Left ventricle myocardium inferior (tissue), 1 donor: Measurements from ENCODE around the gene FUT6. TPM values are rescaled to one million over a fixed set of nuclear protein-coding genes. Genes with fewer than 3 reads are reported as not detected.

Experiments used
- DNase-seq: peaks from one replicate; pipeline ENCODE4 v3.0.0-alpha.2; 2020
- H3K27ac ChIP-seq: fragments of 200-600 bp; replicated peaks from 2 replicates; pipeline ENCODE4 v1.8.0; 2021
- H3K27me3 ChIP-seq: fragments of 200-600 bp; 2 replicates; pipeline ENCODE4 v1.8.0; 2021; ENCODE audit warnings: low read depth
- H3K36me3 ChIP-seq: fragments of 200-600 bp; 2 replicates; pipeline ENCODE4 v1.8.0; 2021
- H3K4me1 ChIP-seq: fragments of 200-600 bp; 2 replicates; pipeline ENCODE4 v1.8.0; 2021
- H3K4me3 ChIP-seq: fragments of 200-600 bp; 2 replicates; pipeline ENCODE4 v1.8.0; 2021; ENCODE audit warnings: mild to moderate bottlenecking, moderate library complexity
- H3K9me3 ChIP-seq: fragments of 200-600 bp; replicated peaks from 2 replicates; pipeline ENCODE4 v1.8.0; 2021
- intact Hi-C: fragments of 100-400 bp; cut with micrococcal nuclease; formaldehyde crosslinking; loops from one replicate; pipeline ENCODE4 v1.11.0; 2022
- total RNA-seq: library from RNA; stranded (reverse); fragmentation: NEBNext Ultra II Directional; extraction: Animal tissue kit (Norgen Biotek cat#: 25700); gene quantifications from one replicate; pipeline ENCODE4 v1.2.1, GENCODE V29; 2021
- TF ChIP-seq, protein P1 (sequence below): fragments of 200-600 bp; IDR thresholded peaks from 2 replicates; pipeline ENCODE4 v1.8.0; 2021; ENCODE audit warnings: antibody characterized with exemption, mild to moderate bottlenecking, borderline replicate concordance
- donor health status: DM: no; HTN: yes; CAD: no; lungs with severe emphysema.

FUT6 gene
- total RNA-seq, 1 donor from 2014 or later, result not detected

DNA sequence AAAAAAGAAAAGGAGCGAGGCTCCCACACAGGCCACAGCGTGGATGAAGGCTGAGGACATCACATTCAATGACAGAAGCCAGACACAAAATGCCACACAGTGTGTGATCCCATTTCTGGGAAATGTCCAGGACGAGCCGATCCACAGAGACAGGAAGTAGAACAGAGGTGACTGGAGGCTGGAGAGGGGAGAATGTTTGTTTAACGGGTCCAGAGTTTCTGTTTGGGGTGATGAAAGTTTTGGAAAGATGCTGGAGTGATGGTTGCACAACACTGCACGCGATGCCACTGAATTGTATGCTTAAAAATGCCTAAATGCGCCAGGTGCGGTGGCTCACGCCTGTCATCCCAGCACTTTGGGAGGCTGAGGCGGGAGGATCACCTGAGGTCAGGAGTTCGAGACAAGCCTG, 31.5 kb upstream of the FUT6 start:
- TF ChIP-seq, protein P1, sequence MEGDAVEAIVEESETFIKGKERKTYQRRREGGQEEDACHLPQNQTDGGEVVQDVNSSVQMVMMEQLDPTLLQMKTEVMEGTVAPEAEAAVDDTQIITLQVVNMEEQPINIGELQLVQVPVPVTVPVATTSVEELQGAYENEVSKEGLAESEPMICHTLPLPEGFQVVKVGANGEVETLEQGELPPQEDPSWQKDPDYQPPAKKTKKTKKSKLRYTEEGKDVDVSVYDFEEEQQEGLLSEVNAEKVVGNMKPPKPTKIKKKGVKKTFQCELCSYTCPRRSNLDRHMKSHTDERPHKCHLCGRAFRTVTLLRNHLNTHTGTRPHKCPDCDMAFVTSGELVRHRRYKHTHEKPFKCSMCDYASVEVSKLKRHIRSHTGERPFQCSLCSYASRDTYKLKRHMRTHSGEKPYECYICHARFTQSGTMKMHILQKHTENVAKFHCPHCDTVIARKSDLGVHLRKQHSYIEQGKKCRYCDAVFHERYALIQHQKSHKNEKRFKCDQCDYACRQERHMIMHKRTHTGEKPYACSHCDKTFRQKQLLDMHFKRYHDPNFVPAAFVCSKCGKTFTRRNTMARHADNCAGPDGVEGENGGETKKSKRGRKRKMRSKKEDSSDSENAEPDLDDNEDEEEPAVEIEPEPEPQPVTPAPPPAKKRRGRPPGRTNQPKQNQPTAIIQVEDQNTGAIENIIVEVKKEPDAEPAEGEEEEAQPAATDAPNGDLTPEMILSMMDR, result no peak
- no peaks in the 10 kb centered on the region for H3K9me3 ChIP-seq
- H3K27ac ChIP-seq, result no peak overlapping the region
- no peaks in the 10 kb centered on the region for H3K36me3 ChIP-seq
- no peaks in the 10 kb centered on the region for H3K4me1 ChIP-seq
- no peak for DNase-seq
- no peak overlapping the region for H3K4me3 ChIP-seq
- intact Hi-C loops, result no loop called here
- no peaks in the 10 kb centered on the region for H3K27me3 ChIP-seq

DNA sequence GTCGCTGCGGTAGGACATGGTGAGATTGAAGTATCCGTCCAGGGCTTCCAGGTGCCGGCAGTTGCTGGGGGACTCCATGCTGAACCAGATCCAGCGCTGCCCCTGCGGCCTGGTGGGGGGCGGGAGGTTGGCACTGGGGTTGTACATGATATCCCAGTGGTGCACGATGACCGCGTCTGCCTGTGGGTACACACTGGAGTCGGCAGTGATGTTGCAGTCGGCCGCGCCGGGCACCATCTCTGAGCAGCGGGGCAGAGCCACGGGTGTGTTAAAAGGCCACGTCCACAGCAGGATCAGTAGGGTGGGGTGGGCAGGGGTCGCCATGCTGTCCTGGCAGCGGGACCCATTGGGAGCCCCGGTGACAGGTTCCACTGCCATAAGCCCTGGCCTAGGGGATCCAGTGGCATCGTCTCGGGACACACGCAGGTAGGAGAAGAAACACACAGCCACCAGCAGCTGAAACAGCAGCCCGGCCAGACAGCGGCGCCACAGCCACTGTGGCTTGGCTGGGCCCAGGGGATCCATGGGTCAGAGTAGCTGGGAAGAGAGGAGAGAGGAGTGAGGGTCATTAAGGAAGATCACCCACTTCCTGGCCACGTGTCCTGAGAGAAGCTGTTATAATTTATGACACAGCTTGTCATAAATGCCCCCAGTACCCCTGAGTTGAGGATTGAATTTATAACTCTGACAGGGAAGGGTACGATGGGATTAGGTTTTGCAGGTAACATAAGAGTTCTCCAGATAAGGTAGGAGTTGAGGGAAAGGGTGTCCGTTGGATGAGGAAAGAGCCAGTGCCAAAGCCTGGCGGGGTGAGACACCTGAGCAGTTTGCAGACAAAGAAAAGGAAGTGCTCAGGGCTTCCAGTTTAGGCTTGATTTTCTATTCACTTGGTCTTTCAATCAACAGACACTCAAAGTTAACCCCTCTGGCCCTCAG, 28.0 kb upstream of the FUT6 start:
- intact Hi-C loops, result no loop called here
- H3K36me3 ChIP-seq, result no peaks in the 10 kb centered on the region
- no peaks in the 10 kb centered on the region for H3K4me1 ChIP-seq
- H3K27me3 ChIP-seq, result peaks cover 24% of the 10 kb centered on the region
- H3K9me3 ChIP-seq, result no peaks in the 10 kb centered on the region
- H3K4me3 ChIP-seq, result no peak overlapping the region
- TF ChIP-seq, protein P1, result no peak
- no peak for DNase-seq
- H3K27ac ChIP-seq, result no peak overlapping the region

DNA sequence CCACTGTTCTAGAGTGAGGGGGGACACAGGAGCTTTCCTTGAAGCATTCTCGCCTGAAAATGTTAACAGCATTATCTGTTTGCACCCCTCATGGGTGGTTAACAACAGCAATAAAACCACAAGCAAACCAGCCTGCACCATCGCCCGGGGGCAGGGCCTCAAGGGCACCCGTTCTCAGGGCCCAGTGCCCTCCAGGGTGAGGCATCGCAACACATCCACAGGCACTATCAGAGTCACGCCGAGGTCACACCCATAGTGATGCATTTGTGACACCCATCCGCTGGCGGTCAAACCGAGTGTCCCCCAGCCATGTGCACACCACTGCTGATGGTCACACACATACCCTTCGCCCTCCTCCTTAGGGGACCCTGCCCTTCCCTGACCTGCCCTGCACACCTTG, 26.3 kb upstream of the FUT6 start:
- Histone ChIP-seq H3K27ac (no peak overlapping the region), H3K36me3 (no peaks in the 10 kb centered on the region), H3K27me3 (peaks cover 24% of the 10 kb centered on the region), H3K9me3 (no peaks in the 10 kb centered on the region), H3K4me3 (no peak overlapping the region), H3K4me1 (no peaks in the 10 kb centered on the region)
- no peak for DNase-seq
- TF ChIP-seq, protein P1, result no peak
- intact Hi-C loops, result no loop called here

DNA sequence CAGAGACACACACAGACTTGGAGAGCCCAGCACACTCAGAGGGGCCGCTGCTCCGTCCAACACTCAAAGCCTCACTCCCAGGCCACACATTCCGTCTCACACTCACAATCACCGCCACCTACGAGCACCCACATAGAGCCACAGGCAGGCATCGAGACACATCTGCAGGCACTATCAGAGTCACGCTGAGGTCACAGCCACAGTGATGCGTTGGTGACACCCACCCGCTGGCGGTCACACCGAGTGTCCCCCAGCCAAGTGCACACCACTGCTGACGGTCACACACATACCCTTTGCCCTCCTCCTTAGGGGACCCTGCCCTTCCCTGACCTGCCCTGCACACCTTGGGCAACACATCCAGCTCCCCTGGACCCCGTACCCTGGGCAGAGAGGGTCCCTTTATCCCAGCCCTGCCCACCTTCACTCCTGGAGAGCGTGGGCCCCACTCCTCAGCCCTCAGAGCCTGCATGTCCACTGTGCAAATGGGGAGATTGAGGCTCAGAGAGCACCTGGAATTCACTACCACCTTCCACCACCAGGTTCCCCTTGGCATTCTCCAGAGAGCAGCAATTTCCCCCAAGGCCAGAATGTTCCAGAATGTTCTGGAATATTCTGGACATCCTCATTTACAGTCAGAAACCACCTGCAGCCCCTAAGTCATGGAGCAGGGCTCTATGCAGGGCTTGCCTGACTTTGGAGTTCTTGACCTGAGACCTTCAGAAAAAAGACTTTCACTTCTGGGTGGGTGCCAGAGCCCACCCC, 25.4 kb upstream of the FUT6 start:
- H3K27me3 ChIP-seq, result peaks cover 24% of the 10 kb centered on the region
- H3K36me3 ChIP-seq, result no peaks in the 10 kb centered on the region
- no peak overlapping the region for H3K27ac ChIP-seq
- TF ChIP-seq, protein P1, result no peak
- intact Hi-C loops, result no loop called here
- H3K4me3 ChIP-seq, result no peak overlapping the region
- H3K4me1 ChIP-seq, result no peaks in the 10 kb centered on the region
- no peak for DNase-seq
- H3K9me3 ChIP-seq, result no peaks in the 10 kb centered on the region

DNA sequence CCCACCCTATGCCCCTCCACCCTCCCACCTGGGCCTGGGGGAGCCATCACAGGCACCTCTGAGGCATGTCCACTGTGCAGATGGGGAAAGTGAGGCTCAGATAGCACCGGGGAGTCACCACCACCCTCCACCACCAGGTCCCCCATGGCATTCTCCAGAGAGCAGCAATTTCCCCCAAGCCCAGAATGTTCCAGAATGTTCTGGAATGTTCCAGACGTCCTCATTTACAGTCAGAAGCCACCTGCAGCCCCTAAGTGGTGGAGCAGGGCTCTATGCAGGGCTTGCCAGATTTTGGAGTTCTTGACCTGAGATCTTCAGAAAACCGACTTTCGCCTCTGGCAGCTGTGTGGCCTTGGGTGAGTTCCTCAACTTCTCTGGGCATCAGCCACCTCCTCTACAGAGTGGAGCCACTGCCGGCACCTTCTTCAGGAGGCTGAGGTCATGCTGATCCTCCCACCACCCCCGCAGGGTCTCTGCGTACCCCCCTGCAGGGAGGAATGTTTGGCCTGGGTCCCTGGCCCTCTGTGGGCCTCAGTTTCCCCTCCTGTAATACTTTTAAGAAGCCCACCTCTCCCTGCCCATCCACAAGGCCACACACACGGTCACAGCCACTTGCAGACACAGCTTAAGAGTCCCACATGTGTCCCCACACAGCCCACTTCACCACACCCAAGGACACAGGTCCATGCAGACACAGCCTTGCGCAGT, 24.7 kb upstream of the FUT6 start:
- no peaks in the 10 kb centered on the region for H3K9me3 ChIP-seq
- TF ChIP-seq, protein P1, result no peak
- peaks cover 24% of the 10 kb centered on the region for H3K27me3 ChIP-seq
- no peak overlapping the region for H3K4me3 ChIP-seq
- no peaks in the 10 kb centered on the region for H3K4me1 ChIP-seq
- no peak for DNase-seq
- no peak overlapping the region for H3K27ac ChIP-seq
- intact Hi-C loops, result no loop called here
- no peaks in the 10 kb centered on the region for H3K36me3 ChIP-seq
